A673 (cell line): ENCODE results near the gene ITPR2.

Source experiments
- CTCF ChIP-seq: fragments of 300-800, 200-600 bp; sonication (generic); conservative IDR thresholded peaks from 2 replicates; pipeline ENCODE4 v1.5.1; 2017; ENCODE audit warnings: low read depth, mild to moderate bottlenecking, antibody characterized with exemption, low read length, moderate library complexity, mixed read lengths
- EZH2 ChIP-seq: fragments of 200-600 bp; sonication (generic); IDR thresholded peaks from 2 replicates; pipeline ENCODE4 v1.6.1; 2017; ENCODE audit warnings: borderline replicate concordance, low read depth, mild to moderate bottlenecking, mixed read lengths, antibody characterized with exemption, low read length; ENCODE audit not compliant: poor library complexity, severe bottlenecking

DNA sequence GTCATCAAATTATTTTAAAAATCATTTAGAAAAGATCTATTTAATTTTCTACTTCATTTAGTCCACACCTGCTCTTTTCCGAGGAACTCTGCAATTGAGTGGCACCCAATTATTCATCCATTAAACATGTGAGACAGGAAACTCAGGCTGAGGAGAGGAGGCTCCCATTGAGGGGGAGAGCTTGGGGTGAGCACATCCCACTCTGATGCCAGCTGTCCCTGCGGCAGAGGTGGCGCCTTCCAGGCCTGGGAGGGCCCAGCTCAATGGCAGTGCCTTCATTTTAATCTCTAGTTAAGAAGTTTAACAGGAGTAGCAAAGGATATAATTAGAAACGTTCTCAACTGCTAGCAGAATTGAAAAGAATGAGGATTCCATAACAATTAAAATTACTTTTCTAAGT is 92.0 kb downstream of the ITPR2 start:
- TF ChIP-seq EZH2 (no peak), CTCF (no peak)
